ENCODE results near the gene CSMD2. TPM values are rescaled to one million over a fixed set of nuclear protein-coding genes. Genes with fewer than 3 reads are reported as not detected.
"Not testable (repeated sequence)": the region's sequence is repeated elsewhere in the genome, so short reads cannot be mapped to it uniquely, and the experiment has no call there.

CSMD2 gene
- total RNA-seq, 2 experiments from 2014 or later: not detected

- H3K27ac ChIP-seq (ENCODE audit: low read depth, low read length, poor library complexity, severe bottlenecking): no peak overlapping the region
- H3K36me3 ChIP-seq (ENCODE audit: insufficient read depth, low read length): no peaks in the 10 kb centered on the region
- no peak overlapping the region for H3K4me2 ChIP-seq (ENCODE audit: low read length)
- ChIA-PET CTCF (ENCODE audit: unreplicated experiment) (no interaction called here), POLR2A (no interaction called here)
- intact Hi-C loops (cut with micrococcal nuclease; ENCODE audit: unreplicated experiment): no loop called here
- DNase-seq (ENCODE audit: low spot score): no peak
- H3K9me3 ChIP-seq (ENCODE audit: low read length): no peaks in the 10 kb centered on the region
- no peaks in the 10 kb centered on the region for H3K79me2 ChIP-seq (ENCODE audit: insufficient read depth, low read depth, low read length)
- no peaks in the 10 kb centered on the region for H3K4me1 ChIP-seq (ENCODE audit: insufficient read depth, low read length, poor library complexity, severe bottlenecking)
- H2AFZ ChIP-seq (ENCODE audit: low read length): no peak overlapping the region
- no TSS peak for BruUV-seq (replicated peaks)
- H4K20me1 ChIP-seq (ENCODE audit: insufficient read depth, low read length): no peaks in the 10 kb centered on the region
- TF ChIP-seq, protein P1, sequence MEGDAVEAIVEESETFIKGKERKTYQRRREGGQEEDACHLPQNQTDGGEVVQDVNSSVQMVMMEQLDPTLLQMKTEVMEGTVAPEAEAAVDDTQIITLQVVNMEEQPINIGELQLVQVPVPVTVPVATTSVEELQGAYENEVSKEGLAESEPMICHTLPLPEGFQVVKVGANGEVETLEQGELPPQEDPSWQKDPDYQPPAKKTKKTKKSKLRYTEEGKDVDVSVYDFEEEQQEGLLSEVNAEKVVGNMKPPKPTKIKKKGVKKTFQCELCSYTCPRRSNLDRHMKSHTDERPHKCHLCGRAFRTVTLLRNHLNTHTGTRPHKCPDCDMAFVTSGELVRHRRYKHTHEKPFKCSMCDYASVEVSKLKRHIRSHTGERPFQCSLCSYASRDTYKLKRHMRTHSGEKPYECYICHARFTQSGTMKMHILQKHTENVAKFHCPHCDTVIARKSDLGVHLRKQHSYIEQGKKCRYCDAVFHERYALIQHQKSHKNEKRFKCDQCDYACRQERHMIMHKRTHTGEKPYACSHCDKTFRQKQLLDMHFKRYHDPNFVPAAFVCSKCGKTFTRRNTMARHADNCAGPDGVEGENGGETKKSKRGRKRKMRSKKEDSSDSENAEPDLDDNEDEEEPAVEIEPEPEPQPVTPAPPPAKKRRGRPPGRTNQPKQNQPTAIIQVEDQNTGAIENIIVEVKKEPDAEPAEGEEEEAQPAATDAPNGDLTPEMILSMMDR (conservative IDR thresholded peaks at IDR 0.05; ENCODE audit: low read length): no peak
- TF ChIP-seq EZH2phosphoT487 (IDR thresholded peaks at IDR 0.05; ENCODE audit: borderline replicate concordance, low read depth, low read length): no peak
- H3K4me3 ChIP-seq (ENCODE audit: low read depth, low read length, poor library complexity, severe bottlenecking): no peak overlapping the region
- H3K9me2 ChIP-seq (ENCODE audit: insufficient read depth, low read length): no peaks in the 10 kb centered on the region
Measured at GRCh38 chr1:34087986-34088385, 77.0 kb downstream of the CSMD2 start.

GRCh38 chr1:34086561-34086960 lies 78.5 kb downstream of the CSMD2 start:
- Histone ChIP-seq H3K36me3 (ENCODE audit: insufficient read depth, low read length) (no peaks in the 10 kb centered on the region), H2AFZ (ENCODE audit: low read length) (no peak overlapping the region), H3K4me3 (ENCODE audit: low read depth, low read length, poor library complexity, severe bottlenecking) (no peak overlapping the region), H3K9me3 (ENCODE audit: low read length) (no peaks in the 10 kb centered on the region), H3K9me2 (ENCODE audit: insufficient read depth, low read length) (no peaks in the 10 kb centered on the region), H3K27ac (ENCODE audit: low read depth, low read length, poor library complexity, severe bottlenecking) (no peak overlapping the region), H3K4me1 (ENCODE audit: insufficient read depth, low read length, poor library complexity, severe bottlenecking) (no peaks in the 10 kb centered on the region), H3K4me2 (ENCODE audit: low read length) (no peak overlapping the region), H3K79me2 (ENCODE audit: insufficient read depth, low read depth, low read length) (no peaks in the 10 kb centered on the region), H4K20me1 (ENCODE audit: insufficient read depth, low read length) (no peaks in the 10 kb centered on the region)
- no peak for TF ChIP-seq EZH2phosphoT487 (IDR thresholded peaks at IDR 0.05; ENCODE audit: borderline replicate concordance, low read depth, low read length)
- TF ChIP-seq, protein P1 (conservative IDR thresholded peaks at IDR 0.05; ENCODE audit: low read length): no peak
- intact Hi-C loops (cut with micrococcal nuclease; ENCODE audit: unreplicated experiment): no loop called here
- POLR2A ChIA-PET: no interaction called here
- CTCF ChIA-PET (ENCODE audit: unreplicated experiment): no interaction called here
- BruUV-seq (replicated peaks): no TSS peak
- no peak for DNase-seq (ENCODE audit: low spot score)

- POLR2A ChIA-PET: no interaction called here
- Histone ChIP-seq H3K36me3 (ENCODE audit: insufficient read depth, low read length) (no peaks in the 10 kb centered on the region), H2AFZ (ENCODE audit: low read length) (no peak overlapping the region), H3K4me3 (ENCODE audit: low read depth, low read length, poor library complexity, severe bottlenecking) (no peak overlapping the region), H3K9me3 (ENCODE audit: low read length) (no peaks in the 10 kb centered on the region), H3K79me2 (ENCODE audit: insufficient read depth, low read depth, low read length) (no peaks in the 10 kb centered on the region), H3K27ac (ENCODE audit: low read depth, low read length, poor library complexity, severe bottlenecking) (no peak overlapping the region), H4K20me1 (ENCODE audit: insufficient read depth, low read length) (no peaks in the 10 kb centered on the region), H3K9me2 (ENCODE audit: insufficient read depth, low read length) (no peaks in the 10 kb centered on the region), H3K4me2 (ENCODE audit: low read length) (no peak overlapping the region), H3K4me1 (ENCODE audit: insufficient read depth, low read length, poor library complexity, severe bottlenecking) (no peaks in the 10 kb centered on the region)
- BruUV-seq (replicated peaks): no TSS peak
- CTCF ChIA-PET (ENCODE audit: unreplicated experiment): no interaction called here
- DNase-seq (ENCODE audit: low spot score): no peak
- intact Hi-C loops (cut with micrococcal nuclease; ENCODE audit: unreplicated experiment): no loop called here
- TF ChIP-seq EZH2phosphoT487 (IDR thresholded peaks at IDR 0.05; ENCODE audit: borderline replicate concordance, low read depth, low read length): no peak
- TF ChIP-seq, protein P1 (conservative IDR thresholded peaks at IDR 0.05; ENCODE audit: low read length): no peak
Measured at GRCh38 chr1:34083974-34084373, 81.1 kb downstream of the CSMD2 start.

DNA sequence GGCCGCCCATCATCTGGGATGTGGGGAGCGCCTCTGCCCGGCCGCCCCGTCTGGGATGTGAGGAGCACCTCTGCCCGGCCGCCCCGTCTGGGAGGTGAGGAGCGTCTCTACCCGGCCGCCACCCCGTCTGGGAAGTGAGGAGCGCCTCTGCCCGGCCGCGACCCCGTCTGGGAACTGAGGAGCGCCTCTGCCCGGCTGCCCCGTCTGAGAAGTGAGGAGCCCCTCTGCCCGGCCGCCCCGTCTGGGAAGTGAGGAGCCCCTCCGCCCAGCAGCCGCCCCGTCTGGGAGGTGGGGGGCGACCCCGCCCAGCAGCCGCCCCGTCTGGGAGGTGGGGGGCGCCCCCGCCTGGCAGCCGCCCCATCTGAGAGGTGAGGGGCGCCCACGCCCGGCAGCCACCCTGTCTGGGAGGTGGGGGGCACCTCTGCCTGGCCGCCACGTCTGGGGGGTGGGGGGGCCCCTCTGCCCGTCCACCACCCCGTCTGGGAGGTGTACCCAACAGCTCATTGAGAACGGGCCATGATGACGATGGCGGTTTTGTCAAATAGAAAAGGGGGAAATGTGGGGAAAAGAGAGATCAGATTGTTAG lies 82.9 kb downstream of the CSMD2 start:
- DNase-seq (ENCODE audit: low spot score); H3K4me2 ChIP-seq (ENCODE audit: low read length); H4K20me1 ChIP-seq (ENCODE audit: insufficient read depth, low read length); CTCF ChIA-PET (ENCODE audit: unreplicated experiment); H3K27ac ChIP-seq (ENCODE audit: low read depth, low read length, poor library complexity, severe bottlenecking); BruUV-seq (replicated peaks); H3K4me1 ChIP-seq (ENCODE audit: insufficient read depth, low read length, poor library complexity, severe bottlenecking); POLR2A ChIA-PET; H3K36me3 ChIP-seq (ENCODE audit: insufficient read depth, low read length); H3K4me3 ChIP-seq (ENCODE audit: low read depth, low read length, poor library complexity, severe bottlenecking); H3K9me2 ChIP-seq (ENCODE audit: insufficient read depth, low read length); H2AFZ ChIP-seq (ENCODE audit: low read length); H3K9me3 ChIP-seq (ENCODE audit: low read length); H3K79me2 ChIP-seq (ENCODE audit: insufficient read depth, low read depth, low read length); intact Hi-C loops (cut with micrococcal nuclease; ENCODE audit: unreplicated experiment): not testable (repeated sequence)
